Gastroesophageal sphincter (tissue), 2 donors: ENCODE measurements around the gene CTBP1.

Source experiments
- EP300 ChIP-seq: sonication (generic); formaldehyde crosslinking; IDR thresholded peaks from one replicate; pipeline ENCODE4 v1.6.1; 2017; ENCODE audit warnings: antibody characterized with exemption, mild to moderate bottlenecking
- POLR2AphosphoS5 ChIP-seq: sonication (generic); formaldehyde crosslinking; IDR thresholded peaks from one replicate; pipeline ENCODE4 v1.6.1; 2017; ENCODE audit warnings: antibody characterized with exemption

GRCh38 chr4:1258457-1258856 lies 9.5 kb upstream of the CTBP1 start:
- no peak for TF ChIP-seq POLR2AphosphoS5
- no peak for TF ChIP-seq EP300
